ENCODE data around the gene SELENOF.

Gene SELENOF

DNA sequence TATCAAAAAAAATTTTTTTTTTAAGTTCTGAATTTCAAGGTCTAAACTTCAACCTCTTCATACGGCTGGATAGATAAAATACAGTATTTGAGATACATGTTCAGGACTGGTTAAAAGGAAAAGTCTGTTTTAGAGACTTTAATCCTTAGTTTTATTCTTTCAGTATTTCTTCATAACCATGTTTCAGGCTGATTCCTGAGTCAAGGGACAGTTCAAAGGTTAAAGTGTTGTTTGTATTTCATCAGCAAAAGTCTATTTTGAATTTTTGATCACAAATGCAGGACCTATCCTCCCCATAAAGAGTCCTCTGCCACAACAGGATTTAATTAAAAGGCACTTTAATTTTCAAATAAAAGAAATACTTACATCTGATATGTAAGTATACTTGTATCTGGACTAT, 53.5 kb downstream of the SELENOF start:
- no peak overlapping the region for H3K4me3 ChIP-seq (ENCODE audit: low read depth, low read length)

DNA sequence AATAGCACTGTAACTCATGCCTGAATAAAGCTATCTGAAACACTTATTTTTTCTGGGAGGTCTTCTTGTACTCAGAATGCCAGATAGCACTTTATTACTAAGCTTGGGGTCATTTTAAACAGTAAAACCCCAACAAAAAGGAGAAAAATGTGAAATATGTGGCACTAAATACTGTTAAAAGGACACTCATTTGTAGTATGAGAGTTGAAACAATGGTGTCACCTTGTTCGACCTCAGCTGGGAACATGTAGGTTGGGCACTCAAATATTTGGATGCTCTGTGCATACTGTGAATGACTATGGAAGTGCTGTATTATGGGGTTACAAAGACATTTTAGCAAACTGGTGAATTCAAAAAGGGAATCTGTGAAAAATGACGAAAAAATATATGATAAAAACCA, 53.9 kb downstream of the SELENOF start:
- H3K4me3 ChIP-seq (ENCODE audit: low read depth, low read length), result no peak overlapping the region

DNA sequence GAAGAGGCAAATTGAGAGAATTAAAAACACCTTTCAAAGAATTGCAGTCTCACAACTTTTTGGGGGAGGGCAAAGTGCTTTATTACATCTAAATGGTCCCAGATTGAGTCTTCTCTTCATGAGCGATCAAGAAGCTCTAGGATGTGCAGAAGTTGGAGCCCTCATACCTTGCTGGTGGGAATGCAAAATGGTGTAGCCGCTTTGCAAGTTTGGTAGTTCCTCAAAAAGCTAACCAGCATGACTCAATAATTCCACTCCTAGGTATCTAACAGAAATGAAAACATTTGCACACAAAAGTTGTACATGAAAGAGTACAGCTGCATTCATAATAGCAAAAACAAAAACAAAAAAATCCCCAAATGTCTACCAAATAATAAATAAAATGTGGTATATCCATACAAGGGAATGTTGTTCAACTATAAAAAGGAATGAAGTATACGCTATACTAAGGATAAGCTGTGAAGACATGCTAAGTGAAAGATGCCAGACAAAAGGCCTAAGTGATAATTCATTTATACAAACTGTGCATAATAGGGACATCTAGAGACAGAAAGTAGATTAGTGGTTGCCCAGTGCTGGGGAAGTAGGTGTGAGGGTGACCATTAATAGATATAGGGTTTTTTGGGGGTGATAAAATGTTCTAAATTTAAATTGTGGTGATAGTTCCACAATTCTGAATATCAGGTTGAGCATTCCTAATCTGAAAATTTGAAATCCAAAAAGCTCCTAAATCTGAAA, 55.2 kb downstream of the SELENOF start:
- H3K4me3 ChIP-seq (ENCODE audit: low read depth, low read length), result no peak overlapping the region

DNA sequence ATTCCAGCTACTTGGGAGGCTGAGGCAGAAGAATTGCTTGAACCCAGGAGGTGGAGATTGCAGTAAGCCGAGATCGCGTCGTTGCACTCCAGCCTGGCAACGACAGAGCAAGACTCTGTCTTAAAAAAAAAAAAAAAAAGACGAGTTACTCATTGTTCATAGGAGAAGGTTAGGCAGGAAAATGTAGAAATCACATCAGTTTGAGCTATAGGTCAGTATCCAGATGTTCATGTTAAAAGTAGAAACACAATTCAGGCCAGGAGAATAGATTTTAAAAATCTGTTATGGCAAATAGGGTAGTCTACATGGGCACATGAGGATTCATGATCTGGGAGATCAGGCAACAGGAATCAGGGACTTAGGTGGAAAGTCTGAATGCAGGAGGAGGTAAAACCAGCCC, 57.7 kb downstream of the SELENOF start:
- no peak overlapping the region for H3K4me3 ChIP-seq (ENCODE audit: low read depth, low read length)

DNA sequence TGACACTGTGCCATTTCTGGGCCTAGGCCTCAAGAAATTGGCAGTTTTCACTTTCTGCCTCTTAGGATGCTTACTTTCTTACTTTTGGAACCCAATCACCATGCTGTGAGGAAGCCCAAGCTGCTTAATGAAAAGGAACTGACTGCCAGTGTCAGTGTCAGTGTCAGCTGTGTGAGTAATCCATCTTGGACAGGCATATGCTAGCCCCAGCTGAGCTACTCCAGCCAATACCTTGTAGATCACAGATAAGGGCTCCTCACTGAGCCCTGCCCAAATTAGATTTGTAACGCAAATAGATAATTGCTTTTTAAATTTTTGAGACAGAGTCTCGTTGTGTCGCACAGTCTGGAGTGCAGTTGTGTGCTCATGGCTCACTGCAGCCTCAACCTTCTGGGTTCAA, 59.6 kb downstream of the SELENOF start:
- no peak overlapping the region for H3K4me3 ChIP-seq (ENCODE audit: low read depth, low read length)

DNA sequence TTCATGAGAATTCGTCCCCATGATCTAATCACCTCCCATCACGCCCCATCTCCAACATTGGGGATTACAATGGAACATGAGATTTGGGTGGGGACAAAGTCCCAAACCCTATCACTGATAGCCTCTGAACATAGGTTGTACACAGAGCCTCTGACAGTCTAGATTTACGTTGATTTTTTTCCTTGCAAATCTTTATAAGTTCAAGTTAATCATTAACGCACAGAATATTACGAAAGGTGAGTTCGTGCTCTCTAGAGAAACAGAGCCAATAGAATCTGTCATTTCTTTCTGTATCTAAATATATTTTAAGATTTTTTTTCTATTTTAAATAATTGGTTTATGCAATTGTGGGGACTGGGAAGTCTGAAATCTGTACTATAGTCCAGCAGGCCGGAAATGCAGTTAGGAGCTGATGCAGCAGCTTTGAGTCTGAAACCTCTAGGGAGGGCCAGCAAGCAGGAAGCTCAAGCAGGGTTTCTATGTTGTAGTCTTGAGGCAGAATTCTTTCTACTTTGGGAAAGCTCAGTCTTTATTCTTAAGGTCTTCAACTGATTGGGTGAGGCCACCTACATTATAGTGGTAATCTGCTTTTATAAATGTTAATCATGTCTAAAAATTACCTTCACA, 61.0 kb downstream of the SELENOF start:
- no peak overlapping the region for H3K4me3 ChIP-seq (ENCODE audit: low read depth, low read length)

DNA sequence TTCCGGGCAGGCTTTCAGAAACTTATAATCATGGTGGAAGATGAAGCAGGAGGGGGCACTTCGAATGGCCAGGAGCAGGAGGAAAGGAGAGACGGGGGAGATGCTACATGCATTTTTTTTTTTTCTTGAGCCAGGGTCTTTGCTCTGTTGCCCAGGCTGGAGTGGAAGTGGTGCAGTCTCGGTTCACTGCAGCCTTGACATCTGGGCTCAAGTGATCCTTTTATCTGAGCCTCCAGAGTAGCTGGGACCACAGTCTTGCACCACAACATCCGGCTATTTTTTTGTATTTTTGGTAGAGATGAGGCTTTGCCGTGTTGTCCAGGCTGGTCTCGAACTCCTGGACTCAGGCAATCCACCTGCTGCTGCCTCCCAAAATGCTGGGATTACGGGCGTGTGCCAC, 61.6 kb downstream of the SELENOF start:
- H3K4me3 ChIP-seq (ENCODE audit: low read depth, low read length), result no peak overlapping the region

DNA sequence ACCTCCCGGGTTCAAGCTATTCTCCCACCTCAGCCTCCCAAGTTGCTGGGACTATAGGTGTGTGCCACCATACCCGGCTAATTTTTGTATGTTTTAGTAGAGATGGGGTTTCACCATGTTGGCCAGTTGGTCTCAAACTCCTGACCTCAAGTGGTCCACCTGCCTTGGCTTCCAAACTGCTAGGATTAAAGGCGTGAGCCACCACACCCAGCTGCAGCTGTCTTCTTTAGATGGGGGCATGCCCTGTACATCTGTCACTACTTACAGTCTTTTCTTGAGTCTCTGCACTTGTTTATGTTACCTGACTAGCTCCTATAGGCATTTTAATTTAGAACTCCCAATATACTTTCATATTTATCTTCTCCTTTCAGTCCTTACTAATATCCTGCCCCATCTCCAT, 64.2 kb downstream of the SELENOF start:
- no peak overlapping the region for H3K4me3 ChIP-seq (ENCODE audit: low read depth, low read length)

DNA sequence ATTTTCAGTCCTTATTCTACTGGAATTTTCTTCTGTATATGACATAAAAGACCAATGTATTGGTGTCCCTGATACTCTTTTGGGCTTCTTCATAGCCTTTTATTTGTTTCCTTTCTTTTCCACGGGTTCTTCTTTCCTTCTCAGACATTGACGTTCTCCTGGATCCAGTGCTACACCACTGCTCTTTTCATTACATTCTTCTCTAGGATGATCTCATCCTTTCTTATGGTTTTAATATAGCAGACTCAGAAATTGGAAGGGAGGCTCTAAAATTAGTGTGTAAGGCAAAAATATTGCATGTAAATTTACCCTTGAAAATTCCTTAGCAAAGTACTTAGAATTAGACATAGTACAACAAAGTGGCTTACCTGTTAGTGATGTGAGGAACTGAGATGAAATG, 65.3 kb downstream of the SELENOF start:
- no peak overlapping the region for H3K4me3 ChIP-seq (ENCODE audit: low read depth, low read length)

DNA sequence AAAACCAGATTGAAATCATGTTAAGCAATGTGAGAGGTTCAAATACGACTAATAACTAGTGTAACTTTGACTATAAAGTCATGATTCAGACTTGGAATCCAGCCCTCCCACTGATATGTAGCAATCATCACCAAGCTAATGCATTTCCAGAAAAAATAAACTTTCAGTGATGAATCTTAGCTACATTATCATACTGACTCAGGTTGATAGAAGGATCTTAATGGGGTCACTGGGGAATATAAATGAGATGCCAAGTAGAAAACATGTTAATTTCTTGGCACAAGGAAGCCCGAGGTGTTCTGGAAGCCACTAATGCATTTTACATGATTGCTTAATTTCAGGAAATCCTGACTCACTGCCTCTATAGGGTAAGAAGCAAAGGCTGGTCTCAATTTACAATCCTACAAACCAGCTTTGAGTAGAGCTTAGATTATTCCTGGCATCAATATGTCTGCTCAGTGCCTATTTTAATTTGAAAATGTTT, 67.7 kb downstream of the SELENOF start:
- no peak overlapping the region for H3K4me3 ChIP-seq (ENCODE audit: low read depth, low read length)

DNA sequence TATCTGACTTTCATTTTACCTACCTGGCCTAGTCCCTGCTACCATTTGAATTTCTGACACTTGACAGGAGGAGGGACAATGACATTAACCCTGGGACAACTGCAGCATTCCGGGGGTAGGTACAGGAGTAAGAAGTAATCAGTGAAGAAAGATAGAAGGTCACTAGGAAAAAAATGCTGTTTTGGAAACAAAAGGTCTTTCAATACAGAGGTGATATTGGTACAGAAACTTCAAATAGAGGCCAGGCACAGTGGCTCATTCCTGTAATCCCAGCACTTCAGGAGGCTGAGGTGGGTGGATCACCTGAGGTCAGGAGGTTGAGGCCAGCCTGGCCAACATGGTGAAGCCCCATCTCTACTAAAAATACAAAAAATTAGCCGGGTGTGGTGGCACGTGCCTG, 68.4 kb downstream of the SELENOF start:
- no peak overlapping the region for H3K4me3 ChIP-seq (ENCODE audit: low read depth, low read length)

DNA sequence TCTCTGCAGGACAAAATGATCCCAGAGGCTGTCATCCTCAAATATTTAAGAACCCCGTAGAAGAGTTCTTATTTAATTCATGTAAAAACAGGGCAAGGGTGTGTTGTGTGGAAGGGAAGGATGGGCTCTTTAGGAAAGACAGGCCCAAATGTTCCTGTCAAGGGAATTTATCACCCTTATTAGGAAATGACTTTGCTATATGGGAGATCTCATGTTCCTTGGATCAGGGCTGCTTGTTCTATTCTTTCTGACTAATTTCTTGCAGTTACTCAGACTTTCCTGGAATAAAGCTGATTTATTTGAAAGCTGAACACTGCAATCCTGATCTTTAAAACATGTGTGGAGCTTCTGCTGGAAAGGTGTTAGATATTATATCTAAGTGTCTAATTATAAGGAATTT, 72.8 kb downstream of the SELENOF start:
- no peak overlapping the region for H3K4me3 ChIP-seq (ENCODE audit: low read depth, low read length)

DNA sequence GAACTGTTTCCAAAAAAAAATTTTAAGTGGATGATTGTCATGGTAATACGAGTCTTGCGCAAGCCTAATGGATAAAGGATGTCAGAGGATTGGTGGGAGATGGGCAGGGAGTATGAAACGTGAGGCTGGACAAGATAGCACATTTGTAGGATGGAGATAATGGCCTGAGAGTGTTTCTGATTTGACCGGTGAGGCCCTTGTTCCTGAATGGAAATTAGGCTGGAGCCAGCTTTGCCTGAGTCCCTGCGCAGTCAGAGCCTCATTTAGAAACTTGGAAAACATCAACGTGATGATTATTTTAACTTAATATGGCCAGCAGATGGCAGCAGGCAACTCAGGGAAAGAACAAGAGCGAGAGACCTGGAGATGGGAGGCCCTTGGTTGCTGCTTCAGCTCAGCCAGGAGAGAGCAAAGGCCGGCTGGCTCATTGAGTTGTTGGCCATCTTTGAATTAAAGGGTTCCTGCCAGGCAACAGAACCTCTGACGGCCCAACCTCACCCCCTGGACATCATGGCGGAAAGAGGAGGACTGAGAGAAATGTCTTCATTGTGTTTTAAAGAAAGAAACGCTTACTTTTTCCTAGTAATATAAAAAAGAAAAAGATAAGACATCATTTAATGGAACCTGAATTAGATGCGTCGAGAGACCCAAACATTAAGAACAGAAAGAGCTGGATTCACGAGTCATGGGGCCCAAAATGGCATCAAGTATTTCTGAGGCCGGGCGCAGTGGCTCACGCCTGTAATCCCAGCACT, 80.3 kb downstream of the SELENOF start:
- no peak overlapping the region for H3K4me3 ChIP-seq (ENCODE audit: low read depth, low read length)

DNA sequence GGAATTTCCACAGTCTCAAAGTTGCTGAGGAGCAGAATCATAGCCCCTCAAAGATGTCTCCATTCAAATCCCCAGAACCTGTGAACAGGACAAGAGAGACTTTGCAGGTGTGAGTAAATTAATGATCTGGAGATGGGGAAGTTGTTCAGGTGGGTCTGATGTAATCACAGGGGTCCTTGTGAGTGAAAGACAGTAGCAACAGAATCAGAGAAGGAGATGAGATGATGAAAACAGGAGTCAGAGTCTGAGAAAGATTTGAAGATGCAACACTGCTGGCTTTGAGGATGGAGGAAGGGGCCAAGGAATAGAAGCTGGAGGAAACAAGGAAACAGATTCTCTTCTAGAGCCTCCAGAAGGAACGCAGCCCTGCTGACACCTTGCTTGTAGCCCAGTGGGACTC, 81.5 kb downstream of the SELENOF start:
- no peak overlapping the region for H3K4me3 ChIP-seq (ENCODE audit: low read depth, low read length)

DNA sequence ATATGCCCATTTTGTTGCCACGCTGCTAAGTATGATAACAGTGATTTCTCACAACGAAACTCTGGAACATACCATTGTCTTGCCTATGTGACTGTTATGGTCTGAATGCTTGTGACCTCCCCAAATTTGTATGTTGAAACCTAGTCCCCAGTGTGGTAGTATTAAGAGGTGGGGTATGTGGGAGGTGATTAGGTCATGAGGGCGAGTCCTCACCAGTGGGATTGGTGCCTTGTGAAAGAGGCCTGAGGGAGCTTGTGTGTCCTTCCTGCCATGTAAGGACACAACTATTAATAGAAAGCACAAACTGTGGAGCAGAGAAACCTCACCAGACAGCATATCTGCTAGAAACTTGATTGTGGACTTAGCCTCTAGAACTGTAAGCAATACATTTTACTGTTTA, 84.6 kb downstream of the SELENOF start:
- no peak overlapping the region for H3K4me3 ChIP-seq (ENCODE audit: low read depth, low read length)

DNA sequence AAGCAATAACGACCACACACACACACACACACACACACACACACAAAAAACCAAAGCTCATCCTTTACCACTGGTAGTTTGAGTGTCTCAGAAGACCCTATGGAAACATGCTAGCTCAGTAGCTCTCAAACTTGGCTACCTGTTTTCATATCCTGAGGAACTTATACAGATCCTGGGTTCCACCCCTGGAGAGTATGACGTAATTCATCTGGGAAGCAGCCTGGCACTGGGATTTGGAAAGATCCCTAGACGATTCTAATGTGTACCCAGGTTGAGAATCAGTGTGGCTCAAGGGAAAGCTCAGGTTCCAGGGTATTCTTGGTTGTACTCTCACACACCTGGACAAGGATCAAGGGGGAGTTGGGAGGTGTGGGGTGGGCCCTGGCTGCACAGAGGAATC, 85.9 kb downstream of the SELENOF start:
- H3K4me3 ChIP-seq (ENCODE audit: low read depth, low read length), result no peak overlapping the region

DNA sequence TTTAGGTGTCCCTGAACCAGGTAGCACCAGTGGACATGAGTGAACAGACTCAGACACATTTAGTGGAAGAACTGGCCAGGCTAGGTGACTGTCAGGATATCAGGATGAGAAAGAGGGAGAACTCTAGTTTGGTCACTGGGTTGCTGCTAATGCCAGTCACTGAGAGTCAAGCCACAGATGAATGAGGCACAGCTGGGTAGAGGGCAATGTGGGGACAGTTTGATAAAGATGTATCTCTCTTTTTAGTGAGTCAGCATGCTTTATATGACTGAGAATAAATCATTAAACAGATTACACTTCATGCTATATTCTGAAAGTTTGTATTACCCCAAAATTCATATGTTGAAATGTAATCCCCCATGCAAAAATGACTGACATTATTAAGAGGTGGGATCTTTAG, 87.1 kb downstream of the SELENOF start:
- no peak overlapping the region for H3K4me3 ChIP-seq (ENCODE audit: low read depth, low read length)

DNA sequence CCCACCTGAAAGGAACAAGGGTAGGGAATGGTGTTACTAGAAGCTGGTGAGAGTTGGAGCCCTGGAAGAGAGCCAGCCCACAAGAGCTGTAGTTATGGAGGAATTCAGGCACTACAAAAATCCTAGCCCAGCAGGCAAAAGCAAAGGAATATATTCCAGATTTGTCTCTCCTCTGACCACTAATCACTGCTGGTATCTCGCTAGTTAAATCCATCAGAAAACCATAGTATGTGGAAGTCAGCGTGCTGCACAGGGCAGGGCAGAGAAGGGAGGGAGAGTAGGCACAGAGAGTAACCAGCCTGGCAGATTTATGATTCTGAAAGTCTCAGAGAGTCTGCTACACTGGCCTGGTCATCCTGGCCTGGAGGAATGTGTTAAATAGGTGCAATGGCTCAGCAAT, 88.6 kb downstream of the SELENOF start:
- no peak overlapping the region for H3K4me3 ChIP-seq (ENCODE audit: low read depth, low read length)

DNA sequence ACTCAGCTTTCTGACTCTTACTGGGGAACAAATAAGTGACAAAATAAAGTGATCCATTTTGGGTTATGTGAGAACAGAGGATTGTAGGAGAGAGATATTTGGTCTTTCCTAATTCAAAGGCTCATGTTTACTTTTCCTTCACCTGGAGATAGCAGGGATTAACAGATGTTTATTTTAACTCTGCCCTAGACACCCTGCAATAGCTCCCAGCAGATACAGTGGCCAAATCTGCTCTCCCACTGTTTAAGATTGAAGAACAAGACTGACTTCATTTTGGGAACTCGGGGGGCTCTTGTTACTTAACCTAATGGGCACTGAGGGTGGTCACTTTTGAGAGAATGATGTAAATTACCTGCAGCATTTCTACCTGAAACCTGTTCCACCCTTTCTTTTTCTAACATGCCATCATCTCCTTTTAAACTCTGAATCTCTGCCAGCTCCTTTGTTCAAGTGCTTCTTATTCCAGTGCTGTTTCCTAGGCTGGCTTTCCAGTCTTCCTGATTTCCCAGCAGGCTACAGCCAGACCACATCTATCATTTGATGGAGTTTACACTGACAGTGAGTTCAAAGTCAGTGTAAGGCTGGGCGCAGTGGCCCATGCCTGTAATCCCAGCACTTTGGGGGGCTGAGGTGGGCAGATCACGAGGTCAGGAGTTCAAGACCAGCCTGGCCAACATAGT, 90.0 kb downstream of the SELENOF start:
- no peak overlapping the region for H3K4me3 ChIP-seq (ENCODE audit: low read depth, low read length)

DNA sequence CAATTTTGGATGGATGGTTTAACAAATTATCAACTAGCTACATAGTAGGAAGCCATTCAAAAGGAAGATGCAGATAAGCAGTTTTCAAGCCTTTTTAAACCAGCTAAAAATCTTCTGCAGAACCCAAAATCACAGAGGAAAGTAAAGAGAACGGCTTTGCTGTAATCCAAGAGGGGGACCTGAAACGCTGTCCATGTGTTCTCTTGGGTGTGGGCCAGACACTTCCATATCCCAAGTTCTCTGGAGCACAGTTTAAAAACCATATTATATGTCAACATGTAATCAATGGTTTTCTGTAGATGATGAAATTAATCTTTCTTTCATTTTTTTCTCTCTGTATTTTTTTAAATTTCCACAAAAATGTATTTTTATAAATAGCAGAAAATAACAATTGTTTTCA, 90.5 kb downstream of the SELENOF start:
- no peak overlapping the region for H3K4me3 ChIP-seq (ENCODE audit: low read depth, low read length)

DNA sequence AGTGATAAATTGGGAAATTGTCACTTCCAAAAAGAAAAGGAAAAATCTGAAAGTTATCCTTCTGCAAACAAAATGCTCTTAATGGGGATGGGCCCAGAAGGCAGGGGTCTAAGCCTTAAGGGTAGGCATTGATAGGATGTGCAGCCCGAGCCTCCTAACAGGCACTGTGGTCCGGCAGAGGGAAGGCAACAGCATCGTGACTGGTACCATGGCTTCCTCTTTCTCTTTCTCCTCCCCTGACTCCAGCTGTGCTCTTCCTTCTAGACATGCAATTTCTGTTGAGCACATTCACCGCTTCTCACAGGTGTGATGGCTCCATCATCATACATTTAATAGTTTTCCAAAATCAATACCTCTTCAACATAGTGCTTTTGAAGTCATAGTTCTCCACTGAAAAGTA, 91.5 kb downstream of the SELENOF start:
- H3K4me3 ChIP-seq (ENCODE audit: low read depth, low read length), result no peak overlapping the region

DNA sequence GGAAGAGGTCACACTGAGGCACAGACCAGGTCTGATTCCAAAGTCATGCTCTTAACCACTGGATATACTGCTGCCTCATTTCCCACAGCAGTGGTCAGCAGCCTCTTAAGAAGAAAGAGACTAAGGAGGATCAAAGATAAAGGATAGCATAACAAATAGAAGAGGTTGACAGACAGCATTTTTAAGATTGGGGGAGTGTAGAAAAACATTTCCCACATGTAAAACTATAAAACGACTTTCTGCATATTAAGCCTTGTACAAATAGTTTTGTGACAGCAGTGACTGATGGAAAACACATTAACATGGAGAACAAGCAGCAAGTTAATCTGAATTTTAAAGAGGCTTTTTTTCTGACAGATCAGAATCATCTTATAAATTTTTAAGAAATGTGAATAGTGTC, 92.0 kb downstream of the SELENOF start:
- H3K4me3 ChIP-seq (ENCODE audit: low read depth, low read length), result no peak overlapping the region
